HCT116 (cell line): ENCODE data around the gene PARVB. TPM values are rescaled to one million over a fixed set of nuclear protein-coding genes. Genes with fewer than 3 reads are reported as not detected.

Source experiments
- ATAC-seq: fragments of 200-7000 bp; cut with Tn5 transposase; 2 replicates; pipeline ENCODE4 v1.9.1; 2020; ENCODE audit warnings: mild to moderate bottlenecking, moderate library complexity
- BruUV-seq: library from RNA; stranded (reverse); fragments of 400-500 nt; replicated peaks from 2 replicates; lab custom pipeline; 2021; lab: Mats Ljungman, UMichigan
- CTCF ChIA-PET: fragments of 300-600 bp; sonication (Branson Sonifier 250); formaldehyde crosslinking; loops from one replicate; lab custom pipeline; 2021; ENCODE audit warnings: antibody characterized with exemption; lab: Charles Lee
- POLR2A ChIA-PET: fragments of 300-600, 350-600 bp; sonication (Branson Sonifier 250); formaldehyde crosslinking; loops from one replicate; lab custom pipeline; 2021; ENCODE audit warnings: antibody characterized with exemption; lab: Charles Lee
- RAD21 ChIA-PET, 2 experiments: fragments of 300-600 bp; sonication (Branson Sonifier 250); formaldehyde crosslinking; loops; one replicate each; lab custom pipeline; 2023; ENCODE audit warnings: low total read pairs in 2 of 2; ENCODE audit not compliant: uncharacterized antibody in 2 of 2, unreplicated experiment in 2 of 2, low non-redundant PET in 1 of 2; lab: Charles Lee
- DNase-seq: peaks from one replicate; pipeline ENCODE4 v3.0.0-alpha.2; 2010; ENCODE audit warnings: low read depth, low spot score
- H2AFZ ChIP-seq: fragments of 200-600 bp; shearing (Covaris generic), sonication (generic); 2 replicates; pipeline ENCODE4 v1.6.1; 2017; ENCODE audit warnings: low read depth, mixed run types, mixed read lengths, antibody characterized with exemption, low read length; ENCODE audit not compliant: poor library complexity, severe bottlenecking
- H3K27ac ChIP-seq: 2 replicates; pipeline ENCODE4 v1.5.1; 2012; ENCODE audit warnings: low read depth, low read length
- H3K27me3 ChIP-seq: fragments of 200-600 bp; sonication (generic); 2 replicates; pipeline ENCODE4 v1.6.1; 2016; ENCODE audit warnings: mixed run types, low read length, mixed read lengths; ENCODE audit not compliant: insufficient read depth
- H3K36me3 ChIP-seq, 2 experiments: fragments of 200-500 bp in 1 of 2; fragments of 200-600 bp in 1 of 2; sonication (Bioruptor generic) in 1 of 2; sonication (generic) in 1 of 2; 2 replicates each; pipeline versions ENCODE4 v1.5.1 to v1.6.1; 2014 to 2016; ENCODE audit warnings: low read length in 2 of 2, inconsistent platforms in 1 of 2, mixed read lengths in 1 of 2, mixed run types in 1 of 2; ENCODE audit not compliant: insufficient read depth in 2 of 2, control insufficient read depth in 1 of 2
- H3K4me1 ChIP-seq, 2 experiments: fragments of 200-600 bp in 1 of 2; sonication (generic) in 1 of 2; 2 replicates each; pipeline versions ENCODE4 v1.5.1 to v1.6.1; 2012 to 2017; ENCODE audit warnings: low read length in 2 of 2, inconsistent platforms in 1 of 2, mild to moderate bottlenecking in 1 of 2, mixed read lengths in 1 of 2, mixed run types in 1 of 2, moderate library complexity in 1 of 2; ENCODE audit not compliant: insufficient read depth in 2 of 2, control insufficient read depth in 1 of 2
- H3K4me2 ChIP-seq: fragments of 200-600 bp; sonication (generic); 2 replicates; pipeline ENCODE4 v1.6.1; 2017; ENCODE audit warnings: mixed run types, low read length, mixed read lengths
- H3K4me3 ChIP-seq, 2 experiments: fragments of 200-600 bp in 1 of 2; sonication (generic) in 1 of 2; replicated peaks in 1 of 2; 2 replicates each; pipeline ENCODE4 v1.5.1; 2011 to 2016; ENCODE audit warnings: low read length in 2 of 2, control low read depth in 1 of 2, low read depth in 1 of 2, mild to moderate bottlenecking in 1 of 2, mixed read lengths in 1 of 2, mixed run types in 1 of 2
- H3K79me2 ChIP-seq: fragments of 200-600 bp; sonication (generic); 2 replicates; pipeline ENCODE4 v1.6.1; 2017; ENCODE audit warnings: mild to moderate bottlenecking, mixed run types, low read length, moderate library complexity, mixed read lengths; ENCODE audit not compliant: insufficient read depth
- H3K9ac ChIP-seq: fragments of 200-600 bp; sonication (generic); 2 replicates; pipeline ENCODE4 v1.6.1; 2016; ENCODE audit warnings: low read length, mixed read lengths
- H3K9me2 ChIP-seq: fragments of 200-600 bp; sonication (generic), shearing (Covaris generic); 2 replicates; pipeline ENCODE4 v1.6.1; 2017; ENCODE audit warnings: mixed run types, mild to moderate bottlenecking, moderate library complexity; ENCODE audit not compliant: insufficient read depth
- H3K9me3 ChIP-seq, 2 experiments: fragments of 200-500 bp in 1 of 2; fragments of 200-600 bp in 1 of 2; sonication (Bioruptor generic) in 1 of 2; sonication (generic) in 1 of 2; 2 replicates each; pipeline ENCODE4 v1.6.1; 2014 to 2017; ENCODE audit warnings: low read length in 2 of 2, mixed read lengths in 2 of 2, inconsistent platforms in 1 of 2, low read depth in 1 of 2, mild to moderate bottlenecking in 1 of 2, mixed run types in 1 of 2, moderate library complexity in 1 of 2; ENCODE audit not compliant: control insufficient read depth in 1 of 2, insufficient read depth in 1 of 2
- H4K20me1 ChIP-seq: fragments of 200-600 bp; sonication (generic), shearing (Covaris generic); 2 replicates; pipeline ENCODE4 v1.6.1; 2017; ENCODE audit warnings: mixed run types, mild to moderate bottlenecking, moderate library complexity; ENCODE audit not compliant: insufficient read depth
- ELF1 ChIP-seq: IDR thresholded peaks from 2 replicates; pipeline ENCODE4 v1.6.1; 2012; ENCODE audit warnings: low read depth, borderline replicate concordance
- EZH2 ChIP-seq: fragments of 200-600 bp; sonication (generic); IDR thresholded peaks from 2 replicates; pipeline ENCODE4 v1.6.1; 2017; ENCODE audit warnings: antibody characterized with exemption, mixed run types
- POLR2AphosphoS5 ChIP-seq: IDR thresholded peaks from 2 replicates; pipeline ENCODE4 v1.6.1; 2011; ENCODE audit warnings: mild to moderate bottlenecking, low read depth, low read length, moderate library complexity
- RAD21 ChIP-seq: IDR thresholded peaks from 2 replicates; pipeline ENCODE4 v1.6.1; 2012; ENCODE audit warnings: low read depth, mild to moderate bottlenecking
- ZFX ChIP-seq: fragments of 450-650 bp; IDR thresholded peaks from 2 replicates; pipeline ENCODE4 v1.6.1; 2017
- intact Hi-C: fragments of 100-400 bp; cut with micrococcal nuclease; formaldehyde crosslinking; loops from 2 replicates; pipeline ENCODE4 v1.10.0; 2022
- total RNA-seq: library from RNA; stranded (reverse); gene quantifications from one replicate; pipeline ENCODE4 v1.2.1, GENCODE V29; 2021; ENCODE audit not compliant: unreplicated experiment
- TF ChIP-seq, protein P1 (sequence below): IDR thresholded peaks from 2 replicates; pipeline ENCODE4 v1.6.1; 2012

The PARVB gene
- total RNA-seq, 1 experiment from 2014 or later = 21.4 TPM

DNA sequence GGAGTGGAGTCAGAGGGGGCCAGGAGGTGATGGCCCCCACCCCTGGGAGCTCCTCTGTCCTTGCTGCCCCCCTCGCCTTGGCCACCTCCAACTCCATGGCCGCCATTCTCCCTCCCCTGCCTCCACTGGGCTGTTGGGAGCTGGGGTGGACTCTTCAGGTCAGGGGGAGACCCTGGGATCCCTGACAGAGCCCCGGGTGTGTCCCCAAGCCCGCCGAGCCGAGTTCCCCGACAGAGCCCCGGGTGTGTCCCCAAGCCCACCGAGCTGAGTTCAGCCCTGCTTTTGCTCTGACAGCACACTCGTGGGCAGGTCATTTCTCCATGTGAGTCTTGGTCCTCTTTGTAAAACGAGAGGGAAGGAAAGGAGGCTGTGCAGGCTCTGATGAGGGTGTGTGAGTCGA lies 143.4 kb downstream of the PARVB start:
- Histone ChIP-seq H3K9ac (no peak overlapping the region), H3K79me2 (no peaks in the 10 kb centered on the region), H4K20me1 (no peaks in the 10 kb centered on the region), H3K4me2 (no peak overlapping the region), H3K27ac (no peak overlapping the region), H2AFZ (no peak overlapping the region), H3K9me3 (no peaks in the 10 kb centered on the region), H3K4me1 (no peaks in the 10 kb centered on the region), H3K27me3 (no peaks in the 10 kb centered on the region), H3K9me2 (no peaks in the 10 kb centered on the region)
- ATAC-seq (no peak), DNase-seq (no peak)
- intact Hi-C loops = no loop called here
- POLR2A ChIA-PET = no interaction called here
- BruUV-seq = no TSS peak
- CTCF ChIA-PET = no interaction called here
- RAD21 ChIA-PET = no interaction called here
- TF ChIP-seq ELF1 = no peak
- TF ChIP-seq, all 23 proteins: peak for 0
- Histone ChIP-seq H3K36me3 (no peaks in the 10 kb centered on the region), H3K4me3 (no peak overlapping the region)

DNA sequence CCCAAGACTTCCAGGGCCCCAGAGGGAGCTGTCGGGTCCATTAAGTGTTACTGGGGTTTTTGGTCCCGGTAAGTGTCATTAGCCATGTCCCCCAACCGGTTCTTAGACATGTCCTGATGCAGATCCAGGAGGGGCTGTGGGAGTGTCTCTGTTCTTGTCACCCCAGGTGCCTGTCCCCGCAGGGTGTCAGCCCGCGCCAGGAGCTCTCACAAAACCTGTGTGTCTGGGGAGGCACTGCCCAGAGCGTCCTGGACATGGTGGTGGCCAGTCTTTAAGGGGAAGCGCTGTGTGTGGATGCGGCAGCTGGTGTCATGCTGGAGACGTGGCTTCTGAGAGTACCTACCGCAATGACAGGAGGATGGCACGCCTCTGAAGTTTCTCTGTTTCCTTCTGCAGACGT lies 144.1 kb downstream of the PARVB start:
- DNase-seq (no peak), ATAC-seq (no peak)
- ChIA-PET POLR2A (no interaction called here), CTCF (no interaction called here), RAD21 (no interaction called here)
- Histone ChIP-seq H3K9me2 (no peaks in the 10 kb centered on the region), H3K27ac (no peak overlapping the region), H3K79me2 (no peaks in the 10 kb centered on the region), H3K4me2 (no peak overlapping the region), H3K36me3 (no peaks in the 10 kb centered on the region), H3K27me3 (no peaks in the 10 kb centered on the region), H3K9ac (no peak overlapping the region), H4K20me1 (no peaks in the 10 kb centered on the region), H3K9me3 (no peaks in the 10 kb centered on the region), H3K4me3 (no peak overlapping the region), H3K4me1 (no peaks in the 10 kb centered on the region), H2AFZ (no peak overlapping the region)
- BruUV-seq = no TSS peak
- intact Hi-C loops = no loop called here
- TF ChIP-seq ZFX (no peak), POLR2AphosphoS5 (no peak), RAD21 (no peak), EZH2 (no peak)
- TF ChIP-seq, protein P1, sequence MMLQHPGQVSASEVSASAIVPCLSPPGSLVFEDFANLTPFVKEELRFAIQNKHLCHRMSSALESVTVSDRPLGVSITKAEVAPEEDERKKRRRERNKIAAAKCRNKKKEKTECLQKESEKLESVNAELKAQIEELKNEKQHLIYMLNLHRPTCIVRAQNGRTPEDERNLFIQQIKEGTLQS = no peak
